ENCODE data around the gene B4GALT1.

DNA sequence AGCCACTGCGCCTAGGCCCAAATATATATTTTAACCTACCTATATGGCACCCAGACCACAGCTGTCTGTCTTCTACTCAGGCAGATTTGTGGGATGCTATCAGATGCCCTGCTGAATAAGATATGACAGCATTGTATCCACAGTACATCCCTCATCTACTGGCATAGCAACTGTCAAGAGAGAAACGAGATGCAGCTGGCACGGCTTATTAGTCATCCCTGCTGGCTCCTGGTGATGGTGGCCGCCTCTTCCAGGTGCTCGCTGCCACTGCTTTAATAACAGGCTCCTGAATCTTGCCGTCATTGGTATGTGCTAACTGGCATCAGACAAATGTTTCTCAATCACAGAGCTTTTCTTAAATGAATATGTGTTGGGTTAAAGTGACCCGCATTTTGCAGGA, 34.0 kb downstream of the B4GALT1 start:
- TF ChIP-seq EZH2 (IDR thresholded peaks at IDR 0.05; ENCODE audit: insufficient read depth, poor library complexity, severe bottlenecking) (no peak), EZH2phosphoT487 (IDR thresholded peaks at IDR 0.05; ENCODE audit: insufficient read depth, low read depth) (no peak)
